H9 (cell line): ENCODE measurements around the gene BORCS6. TPM values are rescaled to one million over a fixed set of nuclear protein-coding genes. Genes with fewer than 3 reads are reported as not detected.
A peak's percentile ranks its signal among the peaks of the same experiment; 100 is the strongest.

ENCODE experiments used
- DNase-seq: peaks from one replicate; pipeline ENCODE4 v3.0.0-alpha.2; 2017
- H2AFZ ChIP-seq: one replicate; pipeline ENCODE4 v1.6.1; 2013; ENCODE audit warnings: mild to moderate bottlenecking, low read length, control low read depth, moderate library complexity
- H2AK5ac ChIP-seq: 2 replicates; pipeline ENCODE4 v1.6.1; 2013; ENCODE audit warnings: low read length, control low read depth, mixed read lengths; ENCODE audit not compliant: insufficient read length
- H2BK120ac ChIP-seq: one replicate; pipeline ENCODE4 v1.6.1; 2013; ENCODE audit warnings: low read depth, mild to moderate bottlenecking, low read length, control low read depth, inconsistent platforms; ENCODE audit not compliant: poor library complexity, severe bottlenecking
- H2BK12ac ChIP-seq: 2 replicates; pipeline ENCODE4 v1.6.1; 2013; ENCODE audit warnings: low read length, control low read depth, mixed read lengths, low read depth; ENCODE audit not compliant: insufficient read length
- H2BK15ac ChIP-seq: 2 replicates; pipeline ENCODE4 v1.6.1; 2013; ENCODE audit warnings: low read depth, low read length, control low read depth
- H2BK20ac ChIP-seq: one replicate; pipeline ENCODE4 v1.6.1; 2013; ENCODE audit warnings: low read depth, mild to moderate bottlenecking, low read length, control low read depth, inconsistent platforms; ENCODE audit not compliant: poor library complexity, severe bottlenecking
- H2BK5ac ChIP-seq: 2 replicates; pipeline ENCODE4 v1.6.1; 2013; ENCODE audit warnings: low read length, control low read depth, mixed read lengths; ENCODE audit not compliant: insufficient read length
- H3K14ac ChIP-seq: 2 replicates; pipeline ENCODE4 v1.6.1; 2013; ENCODE audit warnings: low read length, control low read depth; ENCODE audit not compliant: insufficient read depth
- H3K18ac ChIP-seq: 2 replicates; pipeline ENCODE4 v1.6.1; 2013; ENCODE audit warnings: low read depth, mild to moderate bottlenecking, mixed read lengths, low read length, control low read depth; ENCODE audit not compliant: insufficient read length
- H3K23ac ChIP-seq: 2 replicates; pipeline ENCODE4 v1.6.1; 2013; ENCODE audit warnings: low read length, control low read depth, mixed read lengths, low read depth; ENCODE audit not compliant: insufficient read length
- H3K23me2 ChIP-seq: 2 replicates; pipeline ENCODE4 v1.6.1; 2013; ENCODE audit warnings: low read depth, mild to moderate bottlenecking, mixed read lengths, low read length, control low read depth; ENCODE audit not compliant: insufficient read length, poor library complexity, severe bottlenecking
- H3K27ac ChIP-seq: 2 replicates; pipeline ENCODE4 v1.5.1; 2013; ENCODE audit warnings: low read length, control low read depth, mixed read lengths, low read depth; ENCODE audit not compliant: insufficient read length
- H3K27me3 ChIP-seq: 2 replicates; pipeline ENCODE4 v1.6.1; 2013; ENCODE audit warnings: low read length, control low read depth, inconsistent platforms; ENCODE audit not compliant: insufficient read depth
- H3K4ac ChIP-seq: 2 replicates; pipeline ENCODE4 v1.6.1; 2013; ENCODE audit warnings: low read depth, mild to moderate bottlenecking, control low read depth, inconsistent platforms, low read length, moderate library complexity
- H3K4me1 ChIP-seq: 2 replicates; pipeline ENCODE4 v1.6.1; 2013; ENCODE audit warnings: low read length, control low read depth, inconsistent platforms; ENCODE audit not compliant: insufficient read depth
- H3K4me2 ChIP-seq: 2 replicates; pipeline ENCODE4 v1.6.1; 2013; ENCODE audit warnings: low read length, control low read depth, mixed read lengths; ENCODE audit not compliant: insufficient read length, insufficient read depth
- H3K56ac ChIP-seq: 2 replicates; pipeline ENCODE4 v1.6.1; 2013; ENCODE audit warnings: low read depth, mild to moderate bottlenecking, mixed read lengths, low read length, control low read depth; ENCODE audit not compliant: insufficient read length
- H3K79me1 ChIP-seq: 2 replicates; pipeline ENCODE4 v1.6.1; 2013; ENCODE audit warnings: low read depth, mild to moderate bottlenecking, moderate library complexity, low read length, control low read depth, inconsistent platforms; ENCODE audit not compliant: insufficient read depth, poor library complexity, severe bottlenecking
- H3K79me2 ChIP-seq: 2 replicates; pipeline ENCODE4 v1.6.1; 2013; ENCODE audit warnings: low read length, control low read depth, inconsistent platforms; ENCODE audit not compliant: insufficient read depth
- H3K9ac ChIP-seq: 2 replicates; pipeline ENCODE4 v1.6.1; 2013; ENCODE audit warnings: low read length, control low read depth, mixed read lengths; ENCODE audit not compliant: insufficient read length; ENCODE audit errors: extremely low read depth
- H3K9me3 ChIP-seq: one replicate; pipeline ENCODE4 v1.6.1; 2013; ENCODE audit warnings: low read depth, low read length, inconsistent platforms; ENCODE audit not compliant: control insufficient read depth
- H3T11ph ChIP-seq: one replicate; pipeline ENCODE4 v1.6.1; 2013; ENCODE audit warnings: mild to moderate bottlenecking, low read length, control low read depth, inconsistent platforms
- H4K20me1 ChIP-seq: one replicate; pipeline ENCODE4 v1.6.1; 2013; ENCODE audit not compliant: control insufficient read depth, insufficient read length, insufficient read depth
- H4K5ac ChIP-seq: 2 replicates; pipeline ENCODE4 v1.6.1; 2013; ENCODE audit warnings: low read depth, mild to moderate bottlenecking, mixed read lengths, low read length, control low read depth; ENCODE audit not compliant: insufficient read length
- H4K8ac ChIP-seq: replicated peaks from 2 replicates; pipeline ENCODE4 v1.6.1; 2013; ENCODE audit warnings: low read length, control low read depth, mixed read lengths, low read depth; ENCODE audit not compliant: insufficient read length
- H4K91ac ChIP-seq: 2 replicates; pipeline ENCODE4 v1.6.1; 2013; ENCODE audit warnings: low read depth, mild to moderate bottlenecking, moderate library complexity, mixed read lengths, low read length, control low read depth; ENCODE audit not compliant: insufficient read length
- H3K27ac Mint-ChIP-seq, 3 experiments: 2 replicates in 2 of 3; 3 replicates in 1 of 3; pipeline ENCODE4 v1.8.0; 2020 to 2021; ENCODE audit warnings: mixed read lengths in 3 of 3, mild to moderate bottlenecking in 1 of 3, moderate library complexity in 1 of 3
- H3K27me3 Mint-ChIP-seq: 2 replicates; pipeline ENCODE4 v1.8.0; 2021; ENCODE audit warnings: low read depth, mild to moderate bottlenecking, moderate library complexity, mixed read lengths
- H3K36me3 Mint-ChIP-seq, 3 experiments: 2 replicates in 2 of 3; 3 replicates in 1 of 3; pipeline ENCODE4 v1.8.0; 2020 to 2021; ENCODE audit warnings: low read depth in 3 of 3, mixed read lengths in 3 of 3; ENCODE audit not compliant: insufficient read depth in 1 of 3
- H3K4me1 Mint-ChIP-seq, 2 experiments: 2 replicates each; pipeline ENCODE4 v1.8.0; 2020; ENCODE audit warnings: mixed read lengths in 2 of 2
- H3K4me3 Mint-ChIP-seq, 2 experiments: 2 replicates in 1 of 2; 3 replicates in 1 of 2; pipeline ENCODE4 v1.8.0; 2020 to 2021; ENCODE audit warnings: mild to moderate bottlenecking in 2 of 2, mixed read lengths in 2 of 2, moderate library complexity in 1 of 2
- H3K9me3 Mint-ChIP-seq, 2 experiments: 2 replicates in 1 of 2; 3 replicates in 1 of 2; pipeline ENCODE4 v1.8.0; 2020; ENCODE audit warnings: mild to moderate bottlenecking in 2 of 2, mixed read lengths in 2 of 2, moderate library complexity in 1 of 2
- CTCF ChIP-seq: fragments of 200-600 bp; sonication (generic); conservative IDR thresholded peaks from 3 replicates; pipeline ENCODE4 v1.8.0; 2021; ENCODE audit warnings: antibody characterized with exemption, mild to moderate bottlenecking
- WGBS: extraction: QIAGEN DNeasy Blood & Tissue Kit; methylation state at CpG from one replicate; pipeline ENCODE4 v1.1.7; 2013; ENCODE audit warnings: missing lambda C conversion rate, low lambda C conversion rate, mixed read lengths; ENCODE audit not compliant: insufficient read length; ENCODE audit errors: extremely low coverage; 5-methylcytosine and 5-hydroxymethylcytosine counted together
- total RNA-seq: library from RNA; stranded (reverse); gene quantifications from 2 replicates; pipeline ENCODE4 v1.2.1, GENCODE V29; 2021

The BORCS6 gene
- total RNA-seq, 1 experiment from 2014 or later, result 3.1 TPM

DNA sequence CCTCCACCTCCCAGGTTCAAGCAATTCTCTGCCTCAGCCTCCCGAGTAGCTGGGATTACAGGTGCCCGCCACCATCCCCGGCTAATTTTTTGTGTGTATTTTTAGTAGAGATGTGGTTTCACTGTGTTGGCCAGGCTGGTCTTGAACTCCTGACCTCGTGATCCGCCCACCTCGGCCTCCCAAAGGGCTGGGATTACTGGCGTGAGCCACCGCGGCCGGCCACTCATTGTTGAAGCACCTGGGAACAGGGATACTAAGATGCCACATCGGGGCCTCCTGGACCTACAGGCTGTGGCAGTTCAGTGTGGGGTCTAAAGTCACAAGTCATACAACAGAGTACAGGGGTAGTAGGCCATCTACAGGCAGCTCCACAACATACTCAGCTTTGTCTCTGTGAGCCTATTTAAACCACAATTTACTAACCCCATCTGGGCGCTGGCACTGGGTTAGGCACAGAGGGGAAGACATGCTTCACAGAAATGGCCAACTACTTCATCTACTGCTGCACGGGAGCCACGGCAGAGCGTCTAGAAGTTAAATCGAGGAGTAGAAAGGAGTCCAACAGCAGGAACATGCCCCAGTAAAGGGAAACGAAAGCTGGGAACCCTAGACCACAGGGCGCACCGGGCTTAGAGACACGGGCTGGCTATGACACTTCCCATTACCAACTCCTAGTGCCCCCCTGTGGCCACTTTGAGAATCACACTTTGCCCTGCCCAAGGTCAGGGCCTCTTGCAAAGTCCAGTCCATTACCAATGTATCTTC lies 31.5 kb downstream of the BORCS6 start:
- DNase-seq, result peak; percentile 95
- Histone ChIP-seq H2BK5ac (no peak overlapping the region), H3K56ac (no peak overlapping the region), H3K23ac (no peak overlapping the region), H3K9me3 (no peaks in the 10 kb centered on the region), H2BK20ac (no peak overlapping the region), H4K8ac (no peak overlapping the region), H3K23me2 (peaks cover 17% of the 10 kb centered on the region), H2BK12ac (no peak overlapping the region), H3T11ph (no peak overlapping the region), H3K79me2 (no peaks in the 10 kb centered on the region), H3K79me1 (no peaks in the 10 kb centered on the region), H4K20me1 (no peaks in the 10 kb centered on the region), H3K9ac (no peak overlapping the region), H4K5ac (no peak overlapping the region), H3K18ac (no peak overlapping the region), H3K4me2 (no peak overlapping the region), H2BK120ac (no peak overlapping the region), H3K27me3 (no peaks in the 10 kb centered on the region), H3K4me1 (peaks cover 3% of the 10 kb centered on the region; the same call in 1 of the 2 replicates), H2AK5ac (no peak overlapping the region), H2BK15ac (no peak overlapping the region), H2AFZ (no peak overlapping the region), H4K91ac (no peak overlapping the region), H3K14ac (no peak overlapping the region), H3K27ac (no peak overlapping the region), H3K4ac (no peak overlapping the region)
- Mint-ChIP-seq H3K27me3 (peaks cover 3% of the 10 kb centered on the region), H3K4me3 (peak overlapping the region in 1 of 2 experiments; percentile 50; a peak in 3 of 5 replicates), H3K9me3 (no peaks in the 10 kb centered on the region), H3K36me3 (peaks cover 10 to 26% (median 22%) of the 10 kb centered on the region in 3 experiments), H3K4me1 (peaks cover 25 to 31% of the 10 kb centered on the region in 2 experiments), H3K27ac (peak overlapping the region; percentile 8 to 54 (median 44); a peak in 2 of 7 replicates)
- WGBS, result no CpG with 5 or more reads among the region's 20 CpGs
- TF ChIP-seq CTCF, result peak; percentile 84
